Sigmoid colon (tissue), 7 donors: ENCODE measurements around the gene INVS. TPM values are rescaled to one million over a fixed set of nuclear protein-coding genes. Genes with fewer than 3 reads are reported as not detected.

Experiments used
- DNase-seq: peaks from one replicate; pipeline ENCODE4 v3.0.0-alpha.2; 2019
- H3K27ac ChIP-seq, 4 donors: fragments of 200-600 bp; sonication (generic); one replicate each; pipeline ENCODE4 v1.5.1; 2016 to 2019; ENCODE audit warnings: mild to moderate bottlenecking in 1 of 4
- H3K27me3 ChIP-seq, 3 donors: fragments of 200-600 bp; sonication (generic); one replicate each; pipeline ENCODE4 v1.5.1; 2019; ENCODE audit warnings: mild to moderate bottlenecking in 1 of 3
- H3K36me3 ChIP-seq, 4 donors: fragments of 200-600 bp; sonication (generic); one replicate each; pipeline ENCODE4 v1.5.1; 2016 to 2019
- H3K4me1 ChIP-seq, 4 donors: fragments of 200-600 bp; sonication (generic); one replicate each; pipeline ENCODE4 v1.5.1; 2017 to 2019
- H3K4me3 ChIP-seq, 4 donors: fragments of 200-600 bp; sonication (generic); one replicate each; pipeline ENCODE4 v1.5.1; 2017 to 2019; ENCODE audit warnings: mild to moderate bottlenecking in 2 of 4, moderate library complexity in 1 of 4
- H3K9me3 ChIP-seq, 4 donors: fragments of 200-600 bp in 3 of 4; sonication (generic) in 3 of 4; one replicate each; pipeline versions ENCODE4 v1.5.1 to v1.6.1; 2013 to 2019
- CTCF ChIP-seq, 4 experiments: fragments of 450-650 bp in 3 of 4; fragments of 200-600 bp in 1 of 4; IDR thresholded peaks; one replicate each; pipeline ENCODE4 v1.5.1; 2016 to 2019; ENCODE audit warnings: antibody characterized with exemption in 4 of 4, mild to moderate bottlenecking in 3 of 4, moderate library complexity in 2 of 4
- EP300 ChIP-seq, 4 donors: sonication (generic); formaldehyde crosslinking; IDR thresholded peaks; one replicate each; pipeline ENCODE4 v1.6.1; 2017; ENCODE audit warnings: antibody characterized with exemption in 4 of 4
- POLR2A ChIP-seq, 2 donors: fragments of 450-650 bp; IDR thresholded peaks; one replicate each; pipeline ENCODE4 v1.6.1; 2016; ENCODE audit warnings: antibody characterized with exemption in 2 of 2, mild to moderate bottlenecking in 2 of 2, moderate library complexity in 2 of 2
- POLR2AphosphoS5 ChIP-seq, 4 donors: sonication (generic); formaldehyde crosslinking; IDR thresholded peaks; one replicate each; pipeline ENCODE4 v1.6.1; 2017; ENCODE audit warnings: antibody characterized with exemption in 4 of 4
- WGBS, 2 donors: extraction: QIAGEN DNeasy Blood & Tissue Kit; methylation state at CpG; one replicate each; pipeline ENCODE4 v1.1.7; 2013; 5-methylcytosine and 5-hydroxymethylcytosine counted together
- intact Hi-C: fragments of 100-400 bp; cut with DNase I; formaldehyde crosslinking; loops from one replicate; pipeline ENCODE4 v1.15.1; 2023
- polyA plus RNA-seq, 3 donors: library from polyadenylated mRNA; stranded (reverse); fragments of 200-250 nt; gene quantifications; one replicate each; pipeline ENCODE4 v1.2.3, GENCODE V29; 2013
- total RNA-seq, 4 donors: library from RNA; depleted of rRNA; stranded (reverse); fragments of >200 nt; gene quantifications; one replicate each; pipeline ENCODE4 v1.1.0, GENCODE V29; 2016
- donor health status: healthy with polysubstance abuse.
- donor health status: Bipolar disorder and iron deficiency.
- donor health status: healthy.

Gene INVS
- total and polyA plus RNA-seq, 7 donors: 1.2 to 41.3 (median 27.4) TPM

- no peaks in the 10 kb centered on the region for H3K27me3 ChIP-seq
- peaks cover 0 to 5% (median 0%) of the 10 kb centered on the region in 4 donors for H3K36me3 ChIP-seq
- no peak overlapping the region for H3K27ac ChIP-seq
- 37 to 72% methylated on average over 1 of the region's 1 CpG for WGBS, 2 donors
- intact Hi-C loops: loop anchor here (5.0 kb wide), 1 partner anchor 194 kb away; no protein-coding TSS in a partner anchor
- TF ChIP-seq POLR2A (IDR thresholded peaks at IDR 0.05) (no peak), POLR2AphosphoS5 (IDR thresholded peaks at IDR 0.05) (no peak), CTCF (IDR thresholded peaks at IDR 0.05) (no peak), EP300 (IDR thresholded peaks at IDR 0.05) (no peak)
- H3K9me3 ChIP-seq: no peaks in the 10 kb centered on the region
- DNase-seq: no peak
- H3K4me3 ChIP-seq: no peak overlapping the region
- H3K4me1 ChIP-seq: no peaks in the 10 kb centered on the region
Observed at GRCh38 chr9:100220936-100221335, 121.9 kb downstream of the INVS start.

DNA sequence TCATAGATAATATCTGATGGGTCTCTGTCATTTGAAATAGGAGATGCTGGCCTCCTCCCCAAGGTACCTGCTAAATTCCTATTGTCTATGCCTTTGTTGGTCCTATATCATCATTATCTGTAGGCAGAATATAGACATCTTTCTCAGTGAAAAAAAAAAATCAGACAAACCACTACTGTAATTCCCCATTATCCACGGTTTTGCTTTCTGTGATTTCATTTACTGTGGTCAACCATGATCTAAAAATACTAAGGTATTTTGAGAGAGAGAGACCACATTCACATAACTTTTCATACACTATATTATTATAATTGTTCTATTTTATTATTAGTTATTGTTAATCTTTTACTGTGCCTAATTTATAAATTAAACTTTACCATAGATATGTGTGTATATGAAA lies 122.5 kb downstream of the INVS start:
- 57 to 67% methylated on average over 1 of the region's 1 CpG for WGBS, 2 donors
- H3K9me3 ChIP-seq: no peaks in the 10 kb centered on the region
- peaks cover 0 to 10% (median 0%) of the 10 kb centered on the region in 4 donors for H3K36me3 ChIP-seq
- H3K4me1 ChIP-seq: no peaks in the 10 kb centered on the region
- H3K4me3 ChIP-seq: no peak overlapping the region
- intact Hi-C loops: loop anchor here (5.0 kb wide), 1 partner anchor 194 kb away; no protein-coding TSS in a partner anchor
- TF ChIP-seq POLR2A (IDR thresholded peaks at IDR 0.05) (no peak), CTCF (IDR thresholded peaks at IDR 0.05) (no peak), POLR2AphosphoS5 (IDR thresholded peaks at IDR 0.05) (no peak), EP300 (IDR thresholded peaks at IDR 0.05) (no peak)
- no peak for DNase-seq
- no peak overlapping the region for H3K27ac ChIP-seq
- H3K27me3 ChIP-seq: no peaks in the 10 kb centered on the region

GRCh38 chr9:100222674-100223073 lies 123.6 kb downstream of the INVS start:
- Histone ChIP-seq H3K4me1 (no peaks in the 10 kb centered on the region), H3K36me3 (peaks cover 0 to 18% (median 0%) of the 10 kb centered on the region in 4 donors), H3K27ac (no peak overlapping the region), H3K4me3 (no peak overlapping the region), H3K9me3 (no peaks in the 10 kb centered on the region), H3K27me3 (no peaks in the 10 kb centered on the region)
- 27 to 39% methylated on average over 2 of the region's 2 CpGs for WGBS, 2 donors
- no peak for TF ChIP-seq EP300 (IDR thresholded peaks at IDR 0.05)
- TF ChIP-seq POLR2A (IDR thresholded peaks at IDR 0.05): no peak
- no peak for TF ChIP-seq POLR2AphosphoS5 (IDR thresholded peaks at IDR 0.05)
- peak in 1 of 4 experiments; percentile 12 for TF ChIP-seq CTCF (IDR thresholded peaks at IDR 0.05)
- intact Hi-C loops: loop anchor here (5.0 kb wide), 1 partner anchor 195 kb away; no protein-coding TSS in a partner anchor
- DNase-seq: no peak

- Histone ChIP-seq H3K9me3 (no peaks in the 10 kb centered on the region), H3K27me3 (no peaks in the 10 kb centered on the region), H3K36me3 (peaks cover 0 to 44% (median 0%) of the 10 kb centered on the region in 4 donors), H3K27ac (no peak overlapping the region), H3K4me1 (no peaks in the 10 kb centered on the region), H3K4me3 (no peak overlapping the region)
- 94 to 95% methylated on average over 2 of the region's 2 CpGs for WGBS, 2 donors
- no peak for DNase-seq
- intact Hi-C loops: no loop called here
- no peak for TF ChIP-seq EP300 (IDR thresholded peaks at IDR 0.05)
- no peak for TF ChIP-seq POLR2AphosphoS5 (IDR thresholded peaks at IDR 0.05)
- no peak for TF ChIP-seq CTCF (IDR thresholded peaks at IDR 0.05)
- no peak for TF ChIP-seq POLR2A (IDR thresholded peaks at IDR 0.05)
Observed at GRCh38 chr9:100227636-100228035, 128.6 kb downstream of the INVS start.

DNA sequence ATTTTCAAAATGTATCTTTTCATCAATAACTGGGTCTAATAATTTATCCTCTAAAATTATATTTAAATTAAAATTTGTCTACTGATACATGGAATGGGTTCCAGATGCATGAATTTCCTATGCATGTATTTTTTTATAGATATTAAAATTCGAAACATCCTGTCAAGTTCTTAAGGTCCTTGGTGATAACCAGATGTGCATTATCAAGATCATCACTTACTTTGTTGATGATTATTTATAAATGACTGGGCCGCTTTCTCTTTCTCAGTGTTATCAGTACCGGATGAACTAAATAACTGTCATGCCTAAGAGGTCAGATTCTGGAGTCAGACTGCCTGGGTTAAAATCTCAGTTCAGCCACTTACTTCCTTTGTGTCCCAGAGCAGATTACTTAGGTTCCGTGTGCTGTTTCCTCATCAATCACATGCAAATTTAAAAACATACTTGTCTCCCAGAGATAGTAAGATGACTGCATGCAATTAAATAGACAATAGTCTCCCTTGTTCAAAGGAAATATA lies 129.4 kb downstream of the INVS start:
- no peak for DNase-seq
- Histone ChIP-seq H3K4me1 (no peaks in the 10 kb centered on the region), H3K27ac (no peak overlapping the region), H3K9me3 (no peaks in the 10 kb centered on the region), H3K36me3 (peaks cover 0 to 44% (median 0%) of the 10 kb centered on the region in 4 donors), H3K4me3 (no peak overlapping the region), H3K27me3 (no peaks in the 10 kb centered on the region)
- intact Hi-C loops: no loop called here
- TF ChIP-seq POLR2AphosphoS5 (IDR thresholded peaks at IDR 0.05): no peak
- no peak for TF ChIP-seq CTCF (IDR thresholded peaks at IDR 0.05)
- no peak for TF ChIP-seq POLR2A (IDR thresholded peaks at IDR 0.05)
- TF ChIP-seq EP300 (IDR thresholded peaks at IDR 0.05): no peak
- 86 to 92% methylated on average over 4 of the region's 4 CpGs for WGBS, 2 donors
